Thyroid gland (tissue), 4 donors: Measurements from ENCODE around the gene EIF5A2.

Source experiments
- POLR2A ChIP-seq, 2 donors: fragments of 450-650 bp; IDR thresholded peaks; one replicate each; pipeline ENCODE4 v1.6.1; 2017; ENCODE audit warnings: antibody characterized with exemption in 2 of 2, mild to moderate bottlenecking in 2 of 2, moderate library complexity in 1 of 2
- TF ChIP-seq, protein P1 (sequence below), 6 experiments: fragments of 200-600 bp in 3 of 6; fragments of 450-650 bp in 3 of 6; sonication (generic) in 3 of 6; IDR thresholded peaks; one replicate each; pipeline ENCODE4 v1.5.1; 2016 to 2019; ENCODE audit warnings: antibody characterized with exemption in 6 of 6, mild to moderate bottlenecking in 2 of 6, inconsistent platforms in 1 of 6, moderate library complexity in 1 of 6

DNA sequence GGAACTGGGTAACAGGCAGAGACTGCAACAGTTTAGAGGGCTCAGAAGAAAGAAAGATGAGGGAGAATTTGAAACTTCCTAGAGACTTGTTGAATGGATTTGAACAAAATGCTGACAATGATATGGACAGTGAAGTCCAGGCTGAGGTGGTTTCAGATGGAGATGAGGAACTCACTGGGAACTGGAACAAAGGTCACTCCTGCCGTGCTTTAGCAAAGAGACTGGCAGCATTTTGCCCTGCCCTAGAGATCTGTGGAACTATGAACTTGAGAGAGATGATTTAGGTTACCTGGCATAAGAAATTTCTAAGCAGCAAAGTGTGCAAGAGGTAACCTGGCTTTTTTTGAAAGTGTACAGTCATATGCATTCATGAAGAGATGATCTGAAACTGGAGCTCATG lies 11.7 kb downstream of the EIF5A2 start:
- TF ChIP-seq, protein P1, sequence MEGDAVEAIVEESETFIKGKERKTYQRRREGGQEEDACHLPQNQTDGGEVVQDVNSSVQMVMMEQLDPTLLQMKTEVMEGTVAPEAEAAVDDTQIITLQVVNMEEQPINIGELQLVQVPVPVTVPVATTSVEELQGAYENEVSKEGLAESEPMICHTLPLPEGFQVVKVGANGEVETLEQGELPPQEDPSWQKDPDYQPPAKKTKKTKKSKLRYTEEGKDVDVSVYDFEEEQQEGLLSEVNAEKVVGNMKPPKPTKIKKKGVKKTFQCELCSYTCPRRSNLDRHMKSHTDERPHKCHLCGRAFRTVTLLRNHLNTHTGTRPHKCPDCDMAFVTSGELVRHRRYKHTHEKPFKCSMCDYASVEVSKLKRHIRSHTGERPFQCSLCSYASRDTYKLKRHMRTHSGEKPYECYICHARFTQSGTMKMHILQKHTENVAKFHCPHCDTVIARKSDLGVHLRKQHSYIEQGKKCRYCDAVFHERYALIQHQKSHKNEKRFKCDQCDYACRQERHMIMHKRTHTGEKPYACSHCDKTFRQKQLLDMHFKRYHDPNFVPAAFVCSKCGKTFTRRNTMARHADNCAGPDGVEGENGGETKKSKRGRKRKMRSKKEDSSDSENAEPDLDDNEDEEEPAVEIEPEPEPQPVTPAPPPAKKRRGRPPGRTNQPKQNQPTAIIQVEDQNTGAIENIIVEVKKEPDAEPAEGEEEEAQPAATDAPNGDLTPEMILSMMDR (IDR thresholded peaks at IDR 0.05), result no peak
- TF ChIP-seq POLR2A (IDR thresholded peaks at IDR 0.05), result no peak
